Fibroblast of lung (primary cell): ENCODE data around the gene EVI5.

Source experiments
- EZH2 ChIP-seq: IDR thresholded peaks from 2 replicates; pipeline ENCODE4 v1.5.1; 2012; ENCODE audit warnings: low read length, control low read depth, mild to moderate bottlenecking; ENCODE audit errors: missing control alignments
- TF ChIP-seq, protein P1 (sequence below), 2 donors: IDR thresholded peaks in 1 of 2; conservative IDR thresholded peaks in 1 of 2; 1 replicate in 1 of 2; 2 replicates in 1 of 2; pipeline ENCODE4 v1.5.1; 2011 to 2012; ENCODE audit warnings: low read length in 2 of 2, control low read depth in 1 of 2, inconsistent platforms in 1 of 2, low read depth in 1 of 2, mild to moderate bottlenecking in 1 of 2

- TF ChIP-seq, protein P1, sequence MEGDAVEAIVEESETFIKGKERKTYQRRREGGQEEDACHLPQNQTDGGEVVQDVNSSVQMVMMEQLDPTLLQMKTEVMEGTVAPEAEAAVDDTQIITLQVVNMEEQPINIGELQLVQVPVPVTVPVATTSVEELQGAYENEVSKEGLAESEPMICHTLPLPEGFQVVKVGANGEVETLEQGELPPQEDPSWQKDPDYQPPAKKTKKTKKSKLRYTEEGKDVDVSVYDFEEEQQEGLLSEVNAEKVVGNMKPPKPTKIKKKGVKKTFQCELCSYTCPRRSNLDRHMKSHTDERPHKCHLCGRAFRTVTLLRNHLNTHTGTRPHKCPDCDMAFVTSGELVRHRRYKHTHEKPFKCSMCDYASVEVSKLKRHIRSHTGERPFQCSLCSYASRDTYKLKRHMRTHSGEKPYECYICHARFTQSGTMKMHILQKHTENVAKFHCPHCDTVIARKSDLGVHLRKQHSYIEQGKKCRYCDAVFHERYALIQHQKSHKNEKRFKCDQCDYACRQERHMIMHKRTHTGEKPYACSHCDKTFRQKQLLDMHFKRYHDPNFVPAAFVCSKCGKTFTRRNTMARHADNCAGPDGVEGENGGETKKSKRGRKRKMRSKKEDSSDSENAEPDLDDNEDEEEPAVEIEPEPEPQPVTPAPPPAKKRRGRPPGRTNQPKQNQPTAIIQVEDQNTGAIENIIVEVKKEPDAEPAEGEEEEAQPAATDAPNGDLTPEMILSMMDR (conservative IDR thresholded peaks at IDR 0.05 in 1 of 2, IDR thresholded peaks at IDR 0.05 in 1 of 2; ENCODE audit: low read depth in 1 of 2, low read length in 2 of 2) = no peak
- no peak for TF ChIP-seq EZH2
Observed at GRCh38 chr1:92790867-92791266, 6.0 kb upstream of the EVI5 start.
